SK-N-SH (cell line): Measurements from ENCODE around the gene CCDC9. TPM values are rescaled to one million over a fixed set of nuclear protein-coding genes. Genes with fewer than 3 reads are reported as not detected.

Source experiments
- CTCF ChIA-PET: fragments of 300-600, 350-600 bp; formaldehyde crosslinking; extraction: SDS; loops from one replicate; lab custom pipeline; 2021; lab: Yijun Ruan, JAX
- POLR2A ChIA-PET: fragments of 350-600 bp; sonication (Branson Sonifier 250); formaldehyde crosslinking; extraction: SDS; loops from one replicate; lab custom pipeline; 2020; ENCODE audit warnings: antibody characterized with exemption, inconsistent platforms; lab: Yijun Ruan, JAX
- DNase-seq: peaks from one replicate; pipeline ENCODE4 v3.0.0; 2012
- H2AFZ ChIP-seq: fragments of 200-600 bp; sonication (generic); 2 replicates; pipeline ENCODE4 v1.8.1; 2016; ENCODE audit warnings: antibody characterized with exemption, mild to moderate bottlenecking, low read depth
- H3F3A ChIP-seq: fragments of 200-600 bp; sonication (generic); replicated peaks from 2 replicates; pipeline ENCODE3; 2016; ENCODE audit warnings: antibody characterized with exemption, mild to moderate bottlenecking; ENCODE audit not compliant: insufficient read depth
- H3K27ac ChIP-seq, 2 experiments: fragments of 200-500 bp in 1 of 2; fragments of 200-600 bp in 1 of 2; sonication (Bioruptor generic) in 1 of 2; sonication (generic), shearing (Covaris generic) in 1 of 2; 2 replicates each; pipeline versions ENCODE4 v1.5.1 to v1.6.1; 2014 to 2016; ENCODE audit warnings: low read depth in 2 of 2, inconsistent platforms in 1 of 2, low read length in 1 of 2, mild to moderate bottlenecking in 1 of 2, mixed read lengths in 1 of 2
- H3K27me3 ChIP-seq: fragments of 200-600 bp; sonication (generic), shearing (Covaris generic); 2 replicates; pipeline ENCODE4 v1.6.1; 2016; ENCODE audit warnings: mixed run types; ENCODE audit not compliant: insufficient read depth
- H3K36me3 ChIP-seq, 2 experiments: fragments of 200-500 bp in 1 of 2; fragments of 200-600 bp in 1 of 2; sonication (Bioruptor generic) in 1 of 2; sonication (generic) in 1 of 2; replicated peaks in 1 of 2; 2 replicates each; pipeline versions ENCODE3 to v1.5.1; 2014 to 2016; ENCODE audit warnings: low read length in 1 of 2, mild to moderate bottlenecking in 1 of 2; ENCODE audit not compliant: insufficient read depth in 2 of 2, control insufficient read depth in 1 of 2
- H3K4me1 ChIP-seq, 2 experiments: fragments of 200-500 bp in 1 of 2; fragments of 200-600 bp in 1 of 2; sonication (Bioruptor generic) in 1 of 2; sonication (generic), shearing (Covaris generic) in 1 of 2; 2 replicates each; pipeline versions ENCODE4 v1.5.1 to v1.6.1; 2014 to 2016; ENCODE audit warnings: low read depth in 1 of 2, low read length in 1 of 2, mixed run types in 1 of 2; ENCODE audit not compliant: insufficient read depth in 2 of 2, control insufficient read depth in 1 of 2
- H3K4me2 ChIP-seq: fragments of 200-600 bp; sonication (generic), shearing (Covaris generic); 2 replicates; pipeline ENCODE4 v1.6.1; 2017; ENCODE audit warnings: mixed run types
- H3K4me3 ChIP-seq, 2 experiments: fragments of 200-500 bp in 1 of 2; fragments of 200-600 bp in 1 of 2; sonication (Bioruptor generic) in 1 of 2; sonication (generic), shearing (Covaris generic) in 1 of 2; 2 replicates each; pipeline versions ENCODE4 v1.5.1 to v1.8.1; 2014 to 2016; ENCODE audit warnings: low read depth in 2 of 2, inconsistent platforms in 1 of 2, low read length in 1 of 2, mild to moderate bottlenecking in 1 of 2, mixed read lengths in 1 of 2, moderate library complexity in 1 of 2
- H3K79me2 ChIP-seq: fragments of 200-600 bp; sonication (generic); 2 replicates; pipeline ENCODE4 v1.8.1; 2017; ENCODE audit warnings: mild to moderate bottlenecking; ENCODE audit not compliant: insufficient read depth
- H3K9ac ChIP-seq: fragments of 200-600 bp; sonication (generic); 2 replicates; pipeline ENCODE4 v1.6.1; 2017; ENCODE audit warnings: mixed run types
- H3K9me2 ChIP-seq: fragments of 200-600 bp; sonication (generic); 2 replicates; pipeline ENCODE4 v1.6.1; 2017; ENCODE audit warnings: mixed run types
- H3K9me3 ChIP-seq: fragments of 200-600 bp; sonication (generic); 2 replicates; pipeline ENCODE4 v1.6.1; 2017; ENCODE audit warnings: mixed run types, mild to moderate bottlenecking, moderate library complexity
- H4K20me1 ChIP-seq: fragments of 200-600 bp; sonication (generic); 2 replicates; pipeline ENCODE4 v1.6.1; 2017; ENCODE audit warnings: mild to moderate bottlenecking, mixed run types; ENCODE audit not compliant: insufficient read depth
- CHD2 ChIP-seq: fragments of 150-350 bp; IDR thresholded peaks from 2 replicates; pipeline ENCODE4 v1.6.1; 2018; ENCODE audit warnings: low read length; ENCODE audit not compliant: partially characterized antibody
- EP300 ChIP-seq, 2 experiments: IDR thresholded peaks; 2 replicates each; pipeline versions ENCODE4 v1.4.0 to v1.6.1; 2012; ENCODE audit warnings: borderline replicate concordance in 1 of 2, low read depth in 1 of 2, low read length in 1 of 2
- EZH2phosphoT487 ChIP-seq: fragments of 200-600 bp; sonication (generic); IDR thresholded peaks from 2 replicates; pipeline ENCODE4 v1.6.1; 2017; ENCODE audit warnings: low read depth, mixed run types, mild to moderate bottlenecking, antibody characterized with exemption, moderate library complexity, borderline replicate concordance
- FOXJ3 ChIP-seq: sonication (generic); formaldehyde crosslinking; IDR thresholded peaks from 2 replicates; pipeline ENCODE4 v1.5.1; 2020; ENCODE audit warnings: mild to moderate bottlenecking, missing genetic modification reagents
- MAX ChIP-seq: IDR thresholded peaks from 2 replicates; pipeline ENCODE4 v1.4.0; 2012; ENCODE audit warnings: low read depth
- MEF2A ChIP-seq: IDR thresholded peaks from 2 replicates; pipeline ENCODE4 v1.4.0; 2012; ENCODE audit warnings: low read depth, borderline replicate concordance
- MXI1 ChIP-seq: IDR thresholded peaks from 2 replicates; pipeline ENCODE4 v1.6.1; 2012; ENCODE audit warnings: mild to moderate bottlenecking, low read depth, low read length, improper control_type of control experiment
- PBX3 ChIP-seq: IDR thresholded peaks from 2 replicates; pipeline ENCODE4; 2012
- POLR2AphosphoS5 ChIP-seq: IDR thresholded peaks from 2 replicates; pipeline ENCODE4 v1.6.1; 2012; ENCODE audit warnings: low read depth, low read length
- RFX5 ChIP-seq: IDR thresholded peaks from 2 replicates; pipeline ENCODE4 v1.6.1; 2012; ENCODE audit warnings: mild to moderate bottlenecking, improper control_type of control experiment, low read length
- RXRA ChIP-seq: IDR thresholded peaks from 2 replicates; pipeline ENCODE4 v1.4.0; 2012; ENCODE audit warnings: low read depth, mild to moderate bottlenecking, borderline replicate concordance
- TAF1 ChIP-seq: IDR thresholded peaks from 2 replicates; pipeline ENCODE4 v1.6.1; 2012; ENCODE audit warnings: low read depth, mild to moderate bottlenecking, low read length, moderate library complexity, borderline replicate concordance
- TCF12 ChIP-seq: IDR thresholded peaks from 2 replicates; pipeline ENCODE4 v1.4.0; 2012
- USF1 ChIP-seq: IDR thresholded peaks from 2 replicates; pipeline ENCODE4 v1.4.0; 2012; ENCODE audit warnings: low read depth, borderline replicate concordance
- YY1 ChIP-seq: IDR thresholded peaks from 2 replicates; pipeline ENCODE4 v1.4.0; 2012; ENCODE audit warnings: low read depth, mild to moderate bottlenecking
- WGBS: methylation state at CpG from one replicate; pipeline ENCODE4 v1.1.6; 2017; ENCODE audit warnings: low lambda C conversion rate; 5-methylcytosine and 5-hydroxymethylcytosine counted together
- polyA plus RNA-seq, 3 experiments: library from polyadenylated mRNA; depleted of rRNA; stranded (reverse); fragments of >200 nt; gene quantifications; 2 replicates each; pipeline ENCODE4 v1.2.3, GENCODE V29; 2012

The CCDC9 gene
- polyA plus RNA-seq, 1 of the 3 experiments (the other 2 are of a cell fraction) = 12.4 TPM

GRCh38 chr19:47240996-47241918 lies 15.1 kb upstream of the CCDC9 start:
- peak overlapping the region; percentile 90 for H3K4me2 ChIP-seq
- H3K9ac ChIP-seq = peak overlapping the region; percentile 16
- POLR2A ChIA-PET = interaction anchor here (0.5 to 1.2 kb wide), 3 partner anchors 14 to 318 kb away, joined by 3 to 8 read pairs (median 4); no protein-coding TSS in a partner anchor
- 16% methylated on average over 18 of the region's 27 CpGs for whole genome bisulfite sequencing
- no peak overlapping the region for H2AFZ ChIP-seq
- H3K27ac ChIP-seq = peak overlapping the region; percentile 41 to 92; a peak in 3 of 4 replicates
- H3K4me3 ChIP-seq = peak overlapping the region; percentile 50 to 65; a peak in 3 of 4 replicates
- no peaks in the 10 kb centered on the region for H3K9me2 ChIP-seq
- no peaks in the 10 kb centered on the region for H4K20me1 ChIP-seq
- TF ChIP-seq TCF12 (peak; percentile 35; the same call in 1 of the 2 replicates), TAF1 (0 out of 2 replicates have a peak, but pooled peaks have one; percentile 32), CHD2 (peak; percentile 82), MEF2A (peak; percentile 94; the same call in 1 of the 2 replicates), MAX (0 out of 2 replicates have a peak, but pooled peaks have one; percentile 33), RXRA (no peak), POLR2AphosphoS5 (no peak; the same call in 1 of the 2 replicates), USF1 (no peak), MXI1 (0 out of 2 replicates have a peak, but pooled peaks have one; percentile 21), YY1 (peak; percentile 80), FOXJ3 (CRISPR knock-in tag) (no peak), PBX3 (peak; percentile 29; the same call in 1 of the 2 replicates), EZH2phosphoT487 (no peak), EP300 (IDR thresholded peaks at IDR 0.05; ENCODE audit: borderline replicate concordance in 1 of 2, low read depth in 1 of 2, low read length in 1 of 2) (peak; percentile 30 to 37; a peak in 1 of 4 replicates), RFX5 (peak; percentile 92)
- TF ChIP-seq, all 33 proteins: peak for 10
- Histone ChIP-seq H3K9me3 (no peaks in the 10 kb centered on the region), H3K4me1 (peaks cover 12 to 40% of the 10 kb centered on the region in 2 experiments; a peak in 3 of 4 replicates), H3K79me2 (no peaks in the 10 kb centered on the region), H3K36me3 (no peaks in the 10 kb centered on the region), H3K27me3 (no peaks in the 10 kb centered on the region), H3F3A (peaks cover 36% of the 10 kb centered on the region)
- DNase-seq = peak; percentile 84
- CTCF ChIA-PET = interaction anchor here (0.7 to 1.9 kb wide), 3 partner anchors 15 to 42 kb away, joined by 4 to 15 read pairs (median 6); no protein-coding TSS in a partner anchor
